Stomach smooth muscle (tissue), 2 donors: Measurements from ENCODE around the gene C4BPB.

Experiments used
- H3K27ac ChIP-seq: one replicate; pipeline ENCODE4 v1.7.0; 2013; ENCODE audit warnings: mild to moderate bottlenecking, low read length, inconsistent platforms
- H3K27me3 ChIP-seq, 2 donors: one replicate each; pipeline ENCODE4 v1.7.0; 2013; ENCODE audit warnings: low read length in 2 of 2; ENCODE audit not compliant: insufficient read depth in 2 of 2, control insufficient read depth in 1 of 2
- H3K36me3 ChIP-seq, 2 donors: one replicate each; pipeline ENCODE4 v1.7.0; 2013; ENCODE audit warnings: low read length in 2 of 2; ENCODE audit not compliant: control insufficient read depth in 2 of 2, insufficient read depth in 2 of 2
- H3K4me1 ChIP-seq: one replicate; pipeline ENCODE4 v1.7.0; 2013; ENCODE audit warnings: low read length; ENCODE audit not compliant: control insufficient read depth, insufficient read depth
- H3K4me3 ChIP-seq, 2 donors: one replicate each; pipeline ENCODE4 v1.7.0; 2013; ENCODE audit warnings: low read length in 2 of 2
- H3K9ac ChIP-seq, 2 donors: one replicate each; pipeline ENCODE4 v1.7.0; 2013; ENCODE audit warnings: low read length in 2 of 2, mild to moderate bottlenecking in 1 of 2
- H3K9me3 ChIP-seq, 2 donors: one replicate each; pipeline ENCODE4 v1.7.0; 2013; ENCODE audit warnings: low read length in 2 of 2; ENCODE audit not compliant: control insufficient read depth in 2 of 2
- donor health status: healthy.
- donor health status: Pancreatic carcinoma.

C4BPB gene

DNA sequence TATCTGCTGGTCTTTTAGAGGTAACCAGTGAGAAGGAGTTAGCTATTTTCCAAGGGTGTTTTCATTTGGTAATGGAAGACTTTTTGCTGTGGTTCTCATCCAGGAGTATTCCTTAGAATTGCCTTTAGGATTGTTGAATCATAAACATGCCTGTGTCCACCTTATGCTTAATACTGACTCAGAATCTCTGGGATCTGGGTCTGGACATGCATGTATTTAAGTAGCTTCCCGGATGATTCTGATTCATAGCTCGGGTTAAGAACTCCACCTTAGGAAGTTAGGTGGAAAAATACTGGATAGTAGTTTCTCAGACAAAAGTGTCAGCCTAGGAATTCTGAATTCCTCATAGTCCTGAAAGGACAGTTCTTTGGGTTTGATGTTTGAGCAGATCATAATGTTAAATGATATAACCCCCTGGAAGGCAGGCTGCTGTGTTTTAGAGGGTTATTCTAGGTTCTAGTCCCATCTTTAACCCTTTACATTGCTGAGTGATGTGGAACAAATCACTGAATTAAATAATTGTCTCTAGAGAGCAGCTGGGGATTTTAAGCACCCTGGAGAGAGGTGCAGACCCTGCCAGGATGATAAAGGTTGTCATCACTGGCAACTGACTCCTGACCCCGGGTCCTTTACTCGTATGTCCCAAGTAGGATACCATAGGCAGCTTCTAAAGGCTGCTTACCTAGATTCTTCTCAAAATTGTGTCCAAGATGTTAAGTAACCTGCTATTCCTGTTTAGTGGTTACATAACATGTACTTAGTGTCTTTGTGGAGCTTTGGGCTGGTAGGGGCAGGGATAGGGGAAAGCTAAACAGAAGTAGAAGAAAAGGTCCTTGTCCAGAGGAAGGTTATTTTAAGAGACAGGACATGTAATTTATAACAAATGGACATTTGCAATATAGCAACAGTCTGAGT is 14.5 kb upstream of the C4BPB start:
- Histone ChIP-seq H3K36me3 (peaks cover 0 to 20% of the 10 kb centered on the region in 2 donors), H3K4me3 (no peak overlapping the region), H3K4me1 (peaks cover 4% of the 10 kb centered on the region), H3K9ac (no peak overlapping the region), H3K27me3 (no peaks in the 10 kb centered on the region), H3K27ac (no peak overlapping the region), H3K9me3 (no peaks in the 10 kb centered on the region)

DNA sequence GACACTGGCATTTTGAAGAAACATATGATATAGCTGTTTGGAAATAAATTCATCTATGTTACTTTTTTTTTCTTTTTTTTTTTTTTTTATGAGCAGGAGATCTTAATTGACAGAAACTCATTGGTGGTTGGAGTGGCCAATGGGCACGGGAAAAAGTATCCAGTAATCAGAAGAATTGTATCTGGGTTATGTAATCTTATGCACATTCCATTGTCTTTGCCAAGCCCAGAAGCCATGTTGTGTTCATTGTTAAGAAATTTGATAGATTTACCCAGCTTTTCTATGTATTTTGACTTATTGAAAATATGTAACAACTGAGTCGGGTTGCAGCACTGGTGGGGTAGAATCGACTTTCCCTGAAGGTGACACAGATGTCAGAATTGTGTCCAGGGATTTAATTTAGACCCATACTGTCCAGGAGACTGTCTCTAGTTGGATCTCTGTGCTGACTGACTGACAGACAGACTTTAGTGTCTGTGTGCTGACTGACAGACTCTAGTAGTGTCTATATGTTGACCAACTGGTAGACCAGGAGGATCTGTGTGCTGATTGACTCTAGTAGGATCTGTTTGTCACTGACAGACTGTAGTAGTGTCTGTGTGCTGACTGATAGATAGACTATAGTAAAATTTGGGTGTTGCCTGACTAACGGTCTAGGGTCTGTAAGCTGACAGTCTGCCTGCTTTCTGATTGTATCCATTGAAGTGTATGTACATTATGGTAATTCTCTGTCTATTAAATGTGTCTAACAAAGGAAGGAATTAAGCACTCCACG is 12.3 kb upstream of the C4BPB start:
- Histone ChIP-seq H3K4me3 (no peak overlapping the region), H3K4me1 (peaks cover 4% of the 10 kb centered on the region), H3K27ac (no peak overlapping the region), H3K36me3 (peaks cover 0 to 9% of the 10 kb centered on the region in 2 donors), H3K27me3 (no peaks in the 10 kb centered on the region), H3K9me3 (no peaks in the 10 kb centered on the region), H3K9ac (no peak overlapping the region)

DNA sequence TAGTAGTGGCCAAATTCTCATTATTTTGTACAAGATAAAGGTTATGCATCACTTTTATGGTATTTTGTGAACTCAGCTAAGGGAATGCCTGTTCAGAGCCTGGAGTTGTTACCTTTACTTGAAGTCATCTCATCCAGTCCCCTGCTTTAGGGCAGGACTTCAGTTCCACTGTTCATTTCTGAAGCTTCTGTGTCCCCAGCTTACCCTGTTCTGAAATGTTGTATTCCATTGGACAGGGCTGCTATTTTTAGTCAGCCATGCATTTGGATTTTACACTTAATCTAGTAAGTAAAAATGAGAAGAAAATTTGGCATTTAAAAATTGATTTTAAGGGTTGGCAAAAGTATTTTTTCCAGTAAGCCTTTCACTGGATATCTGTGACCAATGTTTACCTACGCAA is 11.6 kb upstream of the C4BPB start:
- no peak overlapping the region for H3K4me3 ChIP-seq
- no peak overlapping the region for H3K9ac ChIP-seq
- peaks cover 0 to 8% of the 10 kb centered on the region in 2 donors for H3K36me3 ChIP-seq
- no peak overlapping the region for H3K27ac ChIP-seq
- no peaks in the 10 kb centered on the region for H3K9me3 ChIP-seq
- no peaks in the 10 kb centered on the region for H3K27me3 ChIP-seq
- peaks cover 4% of the 10 kb centered on the region for H3K4me1 ChIP-seq

DNA sequence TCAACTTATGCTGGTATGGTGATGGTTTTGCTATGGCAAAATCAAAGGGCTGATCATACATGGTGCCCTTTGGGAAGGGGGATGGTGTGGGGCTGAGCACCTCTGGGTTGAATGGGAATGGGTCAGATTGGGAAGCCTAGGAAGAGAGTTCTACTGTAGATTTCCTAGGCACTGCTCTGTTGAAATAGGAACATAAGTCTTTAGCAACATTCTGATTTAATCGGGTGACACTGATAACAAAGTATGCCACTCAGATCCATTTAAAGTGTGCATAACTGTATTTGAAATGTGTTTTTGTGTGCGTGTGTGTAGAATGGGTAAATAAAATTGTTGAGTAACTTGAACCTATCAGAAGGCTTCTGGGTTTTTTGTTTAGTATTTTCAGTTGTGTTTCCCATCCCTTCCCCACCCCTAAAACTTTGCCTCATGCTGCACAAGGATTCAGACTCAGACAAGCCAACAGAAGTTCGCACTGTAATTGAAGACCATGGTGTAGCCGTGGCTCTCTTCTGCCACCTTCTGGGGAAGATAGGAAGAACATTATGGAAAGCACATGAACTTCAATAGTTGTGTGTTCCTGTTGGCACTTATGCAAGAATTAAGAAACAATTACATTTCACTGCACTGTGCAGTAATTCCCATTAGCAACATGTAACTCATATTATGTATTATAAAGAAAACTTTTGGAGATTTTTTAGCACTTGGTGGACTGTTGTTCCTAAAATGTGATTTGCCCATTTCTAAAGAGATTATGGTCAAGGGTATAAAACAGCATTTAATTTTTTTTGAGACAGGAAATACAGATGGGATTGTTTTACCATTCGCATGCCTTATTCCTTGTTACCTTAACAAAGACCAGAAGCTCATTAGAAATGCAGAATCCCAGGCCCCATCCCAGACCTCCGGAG is 10.9 kb upstream of the C4BPB start:
- no peaks in the 10 kb centered on the region for H3K9me3 ChIP-seq
- no peak overlapping the region for H3K27ac ChIP-seq
- peaks cover 0 to 4% of the 10 kb centered on the region in 2 donors for H3K36me3 ChIP-seq

DNA sequence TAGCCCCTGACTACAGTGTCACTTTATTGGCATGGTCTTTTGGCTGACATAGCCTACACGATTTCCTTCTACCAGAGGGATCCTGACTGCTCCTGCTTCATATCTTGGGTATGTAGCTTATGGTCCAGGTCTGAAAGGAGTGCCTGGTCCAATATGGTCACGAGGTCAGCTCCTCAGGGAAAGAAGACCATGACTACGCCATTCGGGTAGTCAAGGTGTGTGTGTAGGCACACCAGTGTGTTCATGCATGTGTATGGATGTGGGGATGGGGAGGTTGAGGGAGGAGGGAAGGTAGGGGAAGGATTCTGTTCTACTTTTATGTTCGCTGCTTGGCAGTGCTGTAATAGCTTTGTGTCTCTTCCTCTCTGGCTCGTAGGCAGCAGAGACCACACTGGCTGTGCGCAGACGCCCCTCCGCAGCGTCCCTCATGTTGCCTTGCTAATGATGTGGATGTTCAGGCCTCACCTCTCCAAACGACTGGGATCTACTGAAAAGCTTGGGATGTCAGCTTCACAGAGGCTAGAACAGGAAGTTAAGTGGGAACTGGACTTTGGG is 10.0 kb upstream of the C4BPB start:
- no peak overlapping the region for H3K4me3 ChIP-seq

More for the DNA sequence above, 10.9 kb upstream of the C4BPB start:
- Histone ChIP-seq H3K4me3 (no peak overlapping the region), H3K9ac (no peak overlapping the region), H3K27me3 (no peaks in the 10 kb centered on the region), H3K4me1 (peaks cover 4% of the 10 kb centered on the region)

DNA sequence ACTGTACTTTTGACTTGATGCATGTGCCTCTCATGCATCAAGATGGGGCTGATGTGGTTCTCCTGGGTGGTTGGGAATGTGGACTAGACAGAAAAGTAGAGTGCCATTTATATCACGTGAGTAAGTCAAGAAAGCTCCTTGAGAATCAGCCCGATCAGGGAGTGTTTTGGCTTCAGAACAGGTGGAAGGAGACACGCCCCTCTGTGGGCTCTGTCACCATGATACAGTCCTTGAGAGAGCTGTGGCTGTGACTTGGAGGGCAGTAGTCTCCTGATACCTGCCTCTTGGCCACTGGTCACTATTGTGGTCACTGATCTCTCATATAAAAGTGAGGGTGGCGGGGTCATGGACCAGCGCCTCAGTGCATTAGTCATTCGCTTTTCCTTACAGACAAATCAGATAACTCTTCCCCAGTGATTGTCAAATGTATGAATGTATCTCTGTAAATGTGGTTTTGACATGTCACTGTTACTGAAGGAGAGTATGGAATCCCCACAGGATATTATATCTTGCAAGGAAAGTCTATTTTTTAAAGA is 8.9 kb upstream of the C4BPB start:
- Histone ChIP-seq H3K9me3 (no peaks in the 10 kb centered on the region), H3K27ac (no peak overlapping the region), H3K27me3 (no peaks in the 10 kb centered on the region), H3K36me3 (peaks cover 0 to 3% of the 10 kb centered on the region in 2 donors), H3K4me1 (peaks cover 4% of the 10 kb centered on the region), H3K4me3 (no peak overlapping the region), H3K9ac (no peak overlapping the region)

More for the DNA sequence above, 10.0 kb upstream of the C4BPB start:
- peaks cover 0 to 3% of the 10 kb centered on the region in 2 donors for H3K36me3 ChIP-seq
- H3K4me1 ChIP-seq = peaks cover 4% of the 10 kb centered on the region
- H3K9ac ChIP-seq = no peak overlapping the region
- no peaks in the 10 kb centered on the region for H3K9me3 ChIP-seq
- no peaks in the 10 kb centered on the region for H3K27me3 ChIP-seq
- H3K27ac ChIP-seq = no peak overlapping the region

DNA sequence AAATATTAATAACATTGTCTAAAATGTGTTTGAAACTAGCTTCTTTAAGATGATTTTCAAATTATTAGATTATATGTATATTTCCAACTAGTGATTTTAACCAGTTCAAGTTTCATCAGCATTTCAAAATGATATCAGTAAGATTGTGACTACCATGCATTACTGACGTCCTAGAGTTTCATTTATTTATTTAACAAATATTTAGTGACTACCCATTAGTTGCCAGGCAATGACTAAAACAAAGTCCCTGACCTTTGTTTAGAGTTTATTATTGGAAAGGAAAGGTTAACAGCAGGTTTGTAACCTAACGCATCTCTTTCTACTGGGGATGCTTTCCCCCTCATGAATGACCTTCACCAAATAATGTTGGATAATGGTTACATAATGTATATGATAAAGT is 7.6 kb upstream of the C4BPB start:
- H3K4me1 ChIP-seq = peaks cover 4% of the 10 kb centered on the region
- no peaks in the 10 kb centered on the region for H3K9me3 ChIP-seq

DNA sequence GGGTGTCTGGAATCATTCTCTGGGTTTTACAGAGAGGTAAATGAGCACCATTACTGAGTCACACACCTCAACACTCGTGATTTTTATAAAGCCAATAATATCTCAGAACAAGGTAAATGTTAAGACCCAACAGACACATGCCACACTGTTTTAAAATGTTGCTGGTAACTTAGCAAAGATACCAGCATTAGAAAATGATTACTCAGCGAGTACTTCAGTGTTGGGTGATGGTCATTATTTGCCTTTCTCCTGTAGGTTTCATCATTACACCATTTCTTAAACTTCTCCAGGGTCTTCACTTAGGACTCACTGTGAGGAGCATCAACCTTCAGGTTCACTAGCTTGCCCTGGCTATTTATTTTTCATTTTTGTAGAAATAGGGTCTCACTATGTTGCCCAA is 6.9 kb upstream of the C4BPB start:
- H3K27me3 ChIP-seq = no peaks in the 10 kb centered on the region
- H3K4me3 ChIP-seq = no peak overlapping the region
- peaks cover 4% of the 10 kb centered on the region for H3K4me1 ChIP-seq
- H3K27ac ChIP-seq = no peak overlapping the region
- no peak overlapping the region for H3K9ac ChIP-seq
- peaks cover 0 to 3% of the 10 kb centered on the region in 2 donors for H3K36me3 ChIP-seq
- H3K9me3 ChIP-seq = no peaks in the 10 kb centered on the region

More for the DNA sequence above, 7.6 kb upstream of the C4BPB start:
- Histone ChIP-seq H3K4me3 (no peak overlapping the region), H3K27ac (no peak overlapping the region), H3K27me3 (no peaks in the 10 kb centered on the region), H3K9ac (no peak overlapping the region), H3K36me3 (peaks cover 0 to 3% of the 10 kb centered on the region in 2 donors)

DNA sequence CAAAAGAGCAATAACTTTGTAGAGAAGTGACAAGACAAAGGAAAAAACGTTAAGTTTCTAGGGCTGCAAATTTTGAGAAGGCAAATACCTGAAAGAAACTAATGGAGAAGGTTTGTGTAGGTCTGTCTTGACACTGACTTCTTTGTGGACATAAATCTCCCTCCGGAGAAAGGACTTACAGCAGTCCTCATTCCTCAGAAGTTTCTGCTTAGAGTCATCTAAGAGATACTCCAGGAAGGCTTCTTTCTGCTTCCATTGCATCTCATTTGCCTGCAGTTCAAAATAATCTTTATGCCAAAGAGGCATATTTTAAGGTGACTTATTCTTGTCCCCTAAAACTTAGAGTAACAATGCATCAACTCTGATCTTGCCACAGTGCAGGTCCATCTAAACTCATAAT is 4.4 kb upstream of the C4BPB start:
- Histone ChIP-seq H3K27ac (no peak overlapping the region), H3K9ac (no peak overlapping the region), H3K36me3 (no peaks in the 10 kb centered on the region), H3K27me3 (no peaks in the 10 kb centered on the region), H3K4me1 (no peaks in the 10 kb centered on the region), H3K9me3 (no peaks in the 10 kb centered on the region), H3K4me3 (no peak overlapping the region)
